Measurements from ENCODE around the gene SNRNP27. TPM values are rescaled to one million over a fixed set of nuclear protein-coding genes. Genes with fewer than 3 reads are reported as not detected.

Gene SNRNP27
- total RNA-seq, 4 donors from 2014 or later = 8.2 to 64.6 (median 49.9) TPM

DNA sequence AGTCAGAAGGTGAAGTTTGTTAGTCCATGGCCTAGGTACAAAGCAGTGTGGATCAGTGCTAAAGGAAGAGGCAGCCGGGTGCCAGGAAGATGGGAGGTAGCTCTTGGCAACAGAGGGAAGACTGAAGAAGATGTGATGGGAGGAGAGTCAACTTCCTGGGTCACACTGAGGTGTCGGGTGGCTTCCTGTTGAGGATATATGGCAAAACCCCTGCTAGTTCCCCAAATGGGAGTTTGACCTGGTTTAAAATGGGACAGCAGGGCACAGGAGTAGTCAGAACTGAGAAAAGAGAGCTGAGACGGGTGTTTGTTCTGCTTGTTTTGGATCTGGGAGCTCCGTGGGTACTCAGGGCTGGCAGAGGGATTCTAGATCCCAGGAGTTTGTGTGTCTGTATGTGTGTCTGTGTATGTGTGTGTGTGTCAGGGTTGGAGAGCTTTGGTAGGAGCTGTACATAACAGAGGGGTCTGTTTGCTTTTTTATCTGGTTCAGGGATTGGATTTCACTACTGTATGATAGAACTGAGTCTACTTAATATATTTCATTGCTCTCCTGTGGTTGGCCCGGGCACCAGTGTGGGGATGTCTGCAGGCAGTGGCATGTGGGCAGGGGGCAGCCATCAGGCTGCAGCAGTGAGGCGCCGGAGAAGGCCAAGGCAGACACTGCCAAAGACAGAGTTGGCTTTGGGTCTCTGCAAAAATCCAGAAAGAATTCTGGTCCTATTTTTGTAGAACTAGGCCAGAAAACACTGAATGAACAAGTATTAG is 38.3 kb downstream of the SNRNP27 start:
- Histone ChIP-seq H3K27ac (no peak overlapping the region), H3K9me3 (no peaks in the 10 kb centered on the region), H3K27me3 (no peaks in the 10 kb centered on the region), H3K4me3 (no peak overlapping the region), H3K36me3 (no peaks in the 10 kb centered on the region), H3K4me1 (no peaks in the 10 kb centered on the region)
- intact Hi-C loops (cut with DNase I; ENCODE audit: low total_unique reads) = no loop called here
- DNase-seq = no peak
- no peak for TF ChIP-seq POLR2A (IDR thresholded peaks at IDR 0.05)
- TF ChIP-seq, protein P1, sequence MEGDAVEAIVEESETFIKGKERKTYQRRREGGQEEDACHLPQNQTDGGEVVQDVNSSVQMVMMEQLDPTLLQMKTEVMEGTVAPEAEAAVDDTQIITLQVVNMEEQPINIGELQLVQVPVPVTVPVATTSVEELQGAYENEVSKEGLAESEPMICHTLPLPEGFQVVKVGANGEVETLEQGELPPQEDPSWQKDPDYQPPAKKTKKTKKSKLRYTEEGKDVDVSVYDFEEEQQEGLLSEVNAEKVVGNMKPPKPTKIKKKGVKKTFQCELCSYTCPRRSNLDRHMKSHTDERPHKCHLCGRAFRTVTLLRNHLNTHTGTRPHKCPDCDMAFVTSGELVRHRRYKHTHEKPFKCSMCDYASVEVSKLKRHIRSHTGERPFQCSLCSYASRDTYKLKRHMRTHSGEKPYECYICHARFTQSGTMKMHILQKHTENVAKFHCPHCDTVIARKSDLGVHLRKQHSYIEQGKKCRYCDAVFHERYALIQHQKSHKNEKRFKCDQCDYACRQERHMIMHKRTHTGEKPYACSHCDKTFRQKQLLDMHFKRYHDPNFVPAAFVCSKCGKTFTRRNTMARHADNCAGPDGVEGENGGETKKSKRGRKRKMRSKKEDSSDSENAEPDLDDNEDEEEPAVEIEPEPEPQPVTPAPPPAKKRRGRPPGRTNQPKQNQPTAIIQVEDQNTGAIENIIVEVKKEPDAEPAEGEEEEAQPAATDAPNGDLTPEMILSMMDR (IDR thresholded peaks at IDR 0.05) = no peak

DNA sequence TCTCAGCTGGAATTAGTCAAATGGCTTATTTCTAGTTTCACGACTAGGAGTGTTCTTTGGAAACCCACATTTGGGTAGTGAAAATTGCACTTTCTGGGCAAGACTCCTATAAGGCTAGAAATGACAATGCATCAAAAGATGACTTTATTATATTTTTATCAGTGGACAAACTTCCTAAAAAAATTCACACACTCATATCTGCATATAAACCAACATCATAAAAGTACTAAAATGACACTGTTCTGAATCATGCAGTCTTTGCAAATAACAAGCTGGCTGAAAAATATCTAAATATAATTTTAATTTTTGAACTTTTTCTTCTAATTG is 38.8 kb downstream of the SNRNP27 start:
- intact Hi-C loops (cut with DNase I; ENCODE audit: low total_unique reads) = no loop called here

DNA sequence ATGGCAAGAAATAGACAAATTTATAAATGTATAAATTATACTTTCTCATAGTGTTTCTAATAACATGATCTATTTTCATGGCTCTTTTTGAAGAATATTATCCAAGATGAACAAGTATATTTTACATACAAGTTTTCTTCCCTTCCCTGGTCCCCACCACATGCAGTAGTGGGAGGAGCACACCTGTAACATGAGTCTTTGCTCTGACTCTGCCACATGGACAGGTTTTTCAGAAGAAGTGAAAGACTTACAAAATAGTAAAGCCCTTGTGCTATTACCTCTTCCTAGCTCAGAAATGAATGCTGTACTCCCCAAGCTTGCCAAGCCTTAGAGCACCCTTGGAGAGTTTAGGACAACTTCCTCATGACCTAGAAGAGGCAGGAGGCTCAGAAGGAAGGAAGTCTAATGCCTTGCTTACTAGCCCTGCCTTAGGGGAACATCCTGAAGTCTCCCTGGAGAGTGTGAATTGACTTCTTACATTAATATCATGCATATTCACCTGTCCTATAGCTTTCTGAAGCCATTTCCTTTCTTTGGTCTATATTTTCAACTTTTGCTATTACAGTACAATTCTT is 39.6 kb downstream of the SNRNP27 start:
- Histone ChIP-seq H3K27me3 (no peaks in the 10 kb centered on the region), H3K36me3 (no peaks in the 10 kb centered on the region), H3K4me1 (no peaks in the 10 kb centered on the region), H3K27ac (no peak overlapping the region), H3K9me3 (no peaks in the 10 kb centered on the region), H3K4me3 (no peak overlapping the region)
- intact Hi-C loops (cut with DNase I; ENCODE audit: low total_unique reads) = no loop called here
- no peak for DNase-seq
- TF ChIP-seq, protein P1 (IDR thresholded peaks at IDR 0.05) = no peak
- no peak for TF ChIP-seq POLR2A (IDR thresholded peaks at IDR 0.05)

More for the DNA sequence above, 38.8 kb downstream of the SNRNP27 start:
- Histone ChIP-seq H3K4me3 (no peak overlapping the region), H3K27me3 (no peaks in the 10 kb centered on the region), H3K36me3 (no peaks in the 10 kb centered on the region), H3K4me1 (no peaks in the 10 kb centered on the region), H3K9me3 (no peaks in the 10 kb centered on the region), H3K27ac (no peak overlapping the region)
- no peak for TF ChIP-seq POLR2A (IDR thresholded peaks at IDR 0.05)
- TF ChIP-seq, protein P1 (IDR thresholded peaks at IDR 0.05) = no peak
- no peak for DNase-seq

DNA sequence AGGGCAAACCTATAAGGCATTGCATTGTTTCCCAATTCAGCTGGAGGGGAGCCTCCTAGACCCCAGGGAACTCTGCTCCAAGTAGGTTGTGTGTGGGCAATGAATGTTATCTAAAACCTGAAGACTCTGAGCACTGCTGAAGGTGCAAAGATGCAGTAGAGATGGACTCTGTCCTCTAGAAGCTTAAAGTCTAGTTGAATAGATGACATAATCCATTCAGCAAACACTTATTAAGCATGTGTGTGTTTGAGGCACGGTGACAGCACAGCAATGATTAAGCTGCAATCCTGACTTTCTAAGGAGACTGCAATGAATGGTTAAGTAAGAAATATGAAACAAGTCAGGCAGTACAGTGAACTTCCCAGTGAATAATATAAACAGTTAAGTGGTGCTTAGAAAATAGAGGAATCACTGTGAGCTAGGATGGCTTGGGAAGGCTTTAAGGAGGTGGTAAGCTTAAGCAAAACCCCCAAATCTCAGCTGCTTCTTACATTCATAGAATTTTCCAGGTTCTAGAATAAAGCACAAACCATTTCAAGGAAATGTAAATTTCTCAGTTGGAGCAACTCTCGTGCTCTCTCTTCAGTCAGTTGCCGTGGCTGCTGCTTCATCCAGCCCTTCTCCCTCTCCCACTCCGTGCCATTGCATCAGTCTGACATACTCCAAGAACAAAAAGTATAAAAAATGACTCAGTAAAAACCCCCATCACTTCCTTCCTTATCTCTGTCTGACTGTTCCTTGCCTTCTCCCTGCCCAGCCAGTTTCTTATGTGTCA is 40.3 kb downstream of the SNRNP27 start:
- Histone ChIP-seq H3K9me3 (no peaks in the 10 kb centered on the region), H3K4me3 (no peak overlapping the region), H3K36me3 (no peaks in the 10 kb centered on the region), H3K4me1 (no peaks in the 10 kb centered on the region), H3K27ac (no peak overlapping the region), H3K27me3 (no peaks in the 10 kb centered on the region)
- no peak for DNase-seq
- intact Hi-C loops (cut with DNase I; ENCODE audit: low total_unique reads) = no loop called here
- no peak for TF ChIP-seq POLR2A (IDR thresholded peaks at IDR 0.05)
- TF ChIP-seq, protein P1 (IDR thresholded peaks at IDR 0.05) = no peak

DNA sequence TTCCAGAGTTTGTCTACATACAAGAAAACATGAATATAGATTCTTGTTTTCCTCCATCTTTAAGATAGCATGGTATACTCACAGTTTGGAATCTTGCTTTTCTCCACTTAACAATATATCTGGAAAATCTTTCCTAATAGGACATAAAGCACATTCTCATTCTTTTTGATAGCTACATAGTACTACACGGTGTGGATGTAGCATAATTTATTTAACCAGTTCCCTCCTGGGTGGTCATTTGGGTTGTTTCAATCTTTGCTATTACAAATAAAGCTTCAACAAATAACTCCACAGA is 40.8 kb downstream of the SNRNP27 start:
- no peaks in the 10 kb centered on the region for H3K36me3 ChIP-seq
- H3K9me3 ChIP-seq = no peaks in the 10 kb centered on the region
- intact Hi-C loops (cut with DNase I; ENCODE audit: low total_unique reads) = no loop called here
- H3K27ac ChIP-seq = no peak overlapping the region
- H3K4me1 ChIP-seq = no peaks in the 10 kb centered on the region
- TF ChIP-seq, protein P1 (IDR thresholded peaks at IDR 0.05) = no peak
- TF ChIP-seq POLR2A (IDR thresholded peaks at IDR 0.05) = no peak
- H3K4me3 ChIP-seq = no peak overlapping the region
- no peak for DNase-seq
- no peaks in the 10 kb centered on the region for H3K27me3 ChIP-seq
